Breast epithelium (tissue), 4 donors: Measurements from ENCODE around the gene DENND5B. TPM values are rescaled to one million over a fixed set of nuclear protein-coding genes. Genes with fewer than 3 reads are reported as not detected.
"Not testable (repeated sequence)": the region's sequence is repeated elsewhere in the genome, so short reads cannot be mapped to it uniquely, and the experiment has no call there.

Source experiments
- DNase-seq, 2 donors: peaks; one replicate each; pipeline ENCODE4 v3.0.0-alpha.2; 2019; ENCODE audit warnings: low spot score in 2 of 2
- H3K27ac ChIP-seq, 2 donors: fragments of 200-600 bp; sonication (generic) in 1 of 2; one replicate each; pipeline ENCODE4 v1.5.1; 2016 to 2019; ENCODE audit warnings: mild to moderate bottlenecking in 1 of 2
- H3K27me3 ChIP-seq, 2 donors: fragments of 200-600 bp; sonication (generic) in 1 of 2; one replicate each; pipeline versions ENCODE4 v1.5.1 to v1.6.0; 2017 to 2019; ENCODE audit warnings: control low read depth in 1 of 2, mild to moderate bottlenecking in 1 of 2
- H3K36me3 ChIP-seq: fragments of 200-600 bp; one replicate; pipeline ENCODE4 v1.5.1; 2019
- H3K4me1 ChIP-seq, 2 donors: fragments of 200-600 bp; sonication (generic); one replicate each; pipeline ENCODE4 v1.5.1; 2016 to 2019; ENCODE audit warnings: control low read depth in 1 of 2
- H3K4me3 ChIP-seq, 3 donors: fragments of 200-600 bp; sonication (generic); 1 replicate in 2 of 3; 2 replicates in 1 of 3; pipeline ENCODE4 v1.5.1; 2016 to 2019; ENCODE audit warnings: mild to moderate bottlenecking in 3 of 3, moderate library complexity in 2 of 3
- H3K9me3 ChIP-seq, 2 donors: fragments of 200-600 bp; sonication (generic) in 1 of 2; one replicate each; pipeline ENCODE4 v1.5.1; 2016 to 2019; ENCODE audit warnings: control low read depth in 1 of 2
- CTCF ChIP-seq, 3 donors: fragments of 450-650 bp; IDR thresholded peaks; one replicate each; pipeline ENCODE4 v1.5.1; 2016 to 2017; ENCODE audit warnings: antibody characterized with exemption in 3 of 3, mild to moderate bottlenecking in 3 of 3, moderate library complexity in 3 of 3
- POLR2A ChIP-seq: fragments of 450-650 bp; IDR thresholded peaks from one replicate; pipeline ENCODE4 v1.6.1; 2016; ENCODE audit warnings: antibody characterized with exemption, mild to moderate bottlenecking, moderate library complexity
- POLR2AphosphoS5 ChIP-seq, 3 donors: sonication (generic); formaldehyde crosslinking; IDR thresholded peaks; one replicate each; pipeline ENCODE4 v1.6.1; 2017; ENCODE audit warnings: antibody characterized with exemption in 3 of 3
- intact Hi-C: fragments of 100-400 bp; cut with DNase I; formaldehyde crosslinking; loops from one replicate; pipeline ENCODE4 v1.15.1; 2023; ENCODE audit warnings: low total_unique reads
- total RNA-seq, 3 donors: library from RNA; depleted of rRNA; stranded (reverse); fragments of >200 nt; gene quantifications; one replicate each; pipeline ENCODE4 v1.1.0, GENCODE V29; 2016

Gene DENND5B
- total RNA-seq, 3 donors from 2014 or later = 16.0 to 18.7 (median 17.7) TPM

GRCh38 chr12:31618228-31619025 is 27.5 kb upstream of the DENND5B start:
- H3K27ac ChIP-seq = no peak overlapping the region
- no peak for TF ChIP-seq POLR2AphosphoS5 (IDR thresholded peaks at IDR 0.05)
- TF ChIP-seq POLR2A = no peak
- TF ChIP-seq CTCF (IDR thresholded peaks at IDR 0.05) = no peak
- H3K4me3 ChIP-seq = no peak overlapping the region
- no peak for DNase-seq
- no peaks in the 10 kb centered on the region for H3K36me3 ChIP-seq
- no peaks in the 10 kb centered on the region for H3K9me3 ChIP-seq
- intact Hi-C loops = no loop called here
- no peaks in the 10 kb centered on the region for H3K27me3 ChIP-seq
- H3K4me1 ChIP-seq = no peaks in the 10 kb centered on the region

- Histone ChIP-seq H3K9me3 (peaks cover 6% of the 10 kb centered on the region in 2 donors), H3K4me1 (no peaks in the 10 kb centered on the region), H3K27me3 (no peaks in the 10 kb centered on the region), H3K4me3 (no peak overlapping the region), H3K27ac (no peak overlapping the region), H3K36me3 (no peaks in the 10 kb centered on the region)
- no peak for DNase-seq
- TF ChIP-seq CTCF (IDR thresholded peaks at IDR 0.05) = no peak
- no peak for TF ChIP-seq POLR2A
- intact Hi-C loops = no loop called here
These were observed 21.9 kb upstream of the DENND5B start for GRCh38 chr12:31612819-31613218.

DNA sequence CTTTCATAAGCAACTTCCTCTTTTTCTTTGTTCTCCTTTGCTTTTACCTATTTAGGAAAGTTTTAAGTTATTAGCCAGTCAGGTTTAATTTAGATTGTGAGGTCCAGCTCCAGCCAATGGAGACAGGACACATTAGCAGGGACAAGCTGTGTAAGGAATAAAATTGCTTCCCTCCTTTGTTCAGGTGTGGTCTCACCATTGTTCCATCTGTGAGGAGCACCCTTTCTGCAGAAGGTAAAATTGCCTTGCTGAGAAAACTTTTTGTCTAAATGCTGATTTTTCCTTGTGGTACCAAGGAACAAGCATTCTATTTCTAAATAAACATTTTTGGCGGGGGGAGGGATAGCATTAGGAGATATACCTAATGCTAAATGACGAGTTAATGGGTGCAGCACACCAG is 17.4 kb upstream of the DENND5B start:
- H3K36me3 ChIP-seq, H3K4me1 ChIP-seq, H3K27ac ChIP-seq, H3K4me3 ChIP-seq, H3K27me3 ChIP-seq, DNase-seq, H3K9me3 ChIP-seq, intact Hi-C loops: not testable (repeated sequence)

GRCh38 chr12:31605531-31605930 is 14.6 kb upstream of the DENND5B start:
- TF ChIP-seq POLR2AphosphoS5 (IDR thresholded peaks at IDR 0.05) (no peak), CTCF (IDR thresholded peaks at IDR 0.05) (no peak), POLR2A (no peak)
- H3K27me3 ChIP-seq = no peaks in the 10 kb centered on the region
- H3K36me3 ChIP-seq = no peaks in the 10 kb centered on the region
- H3K4me3 ChIP-seq = no peak overlapping the region
- DNase-seq = no peak
- peaks cover 6 to 8% of the 10 kb centered on the region in 2 donors for H3K9me3 ChIP-seq
- H3K4me1 ChIP-seq = no peaks in the 10 kb centered on the region
- no peak overlapping the region for H3K27ac ChIP-seq
- intact Hi-C loops = no loop called here

DNA sequence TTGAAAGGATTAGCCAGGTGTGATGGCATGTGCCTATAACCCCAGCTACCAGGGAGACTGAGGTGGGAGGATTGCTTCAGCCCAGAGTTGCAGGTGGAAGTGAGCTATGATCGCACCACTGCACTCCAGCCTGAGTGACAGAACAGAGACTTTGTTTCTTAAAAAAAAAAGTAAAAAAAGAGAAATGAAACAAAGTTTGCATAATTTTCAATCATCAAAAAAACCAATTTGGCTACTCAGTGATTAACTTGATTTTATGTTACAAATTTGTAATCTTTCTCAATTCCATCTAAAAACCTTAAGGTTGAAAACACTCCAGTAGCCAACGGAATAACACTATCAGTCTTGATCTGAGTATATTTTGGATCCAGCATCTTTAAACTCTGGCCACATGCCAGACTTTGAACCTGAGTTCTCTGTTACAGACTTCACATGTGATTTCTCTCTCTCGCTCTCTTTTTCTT is 12.6 kb upstream of the DENND5B start:
- H3K4me3 ChIP-seq = no peak overlapping the region
- intact Hi-C loops = no loop called here
- no peak overlapping the region for H3K27ac ChIP-seq
- peaks cover 6 to 8% of the 10 kb centered on the region in 2 donors for H3K9me3 ChIP-seq
- no peaks in the 10 kb centered on the region for H3K27me3 ChIP-seq
- H3K4me1 ChIP-seq = no peaks in the 10 kb centered on the region
- TF ChIP-seq POLR2A (no peak), CTCF (IDR thresholded peaks at IDR 0.05) (no peak), POLR2AphosphoS5 (IDR thresholded peaks at IDR 0.05) (no peak)
- H3K36me3 ChIP-seq = no peaks in the 10 kb centered on the region
- DNase-seq = no peak
